GM19035 (cell line): ENCODE measurements around the gene CGNL1.

Experiments used
- ATAC-seq: cut with Tn5 transposase; IDR thresholded peaks from one replicate; pipeline ENCODE4 v1.9.1; 2021; ENCODE audit not compliant: unreplicated experiment

The CGNL1 gene

GRCh38 chr15:57519806-57520205, 143.5 kb downstream of the CGNL1 start:
- no peak for ATAC-seq

GRCh38 chr15:57521503-57521902, 145.2 kb downstream of the CGNL1 start:
- ATAC-seq, result no peak

- ATAC-seq, result no peak
These were observed 145.8 kb downstream of the CGNL1 start for GRCh38 chr15:57522148-57522547.

- no peak for ATAC-seq
These were observed 149.3 kb downstream of the CGNL1 start for GRCh38 chr15:57525581-57525980.

GRCh38 chr15:57526076-57526475, 149.8 kb downstream of the CGNL1 start:
- no peak for ATAC-seq

GRCh38 chr15:57526615-57527014, 150.3 kb downstream of the CGNL1 start:
- no peak for ATAC-seq

- ATAC-seq, result no peak
These were observed 151.2 kb downstream of the CGNL1 start for GRCh38 chr15:57527382-57528091.

GRCh38 chr15:57528940-57529565, 152.7 kb downstream of the CGNL1 start:
- no peak for ATAC-seq

GRCh38 chr15:57529748-57530147, 153.4 kb downstream of the CGNL1 start:
- ATAC-seq, result no peak

- no peak for ATAC-seq
These were observed 156.6 kb downstream of the CGNL1 start for GRCh38 chr15:57532731-57533447.

- no peak for ATAC-seq
These were observed 157.1 kb downstream of the CGNL1 start for GRCh38 chr15:57533448-57533799.

- ATAC-seq, result no peak
These were observed 158.0 kb downstream of the CGNL1 start for GRCh38 chr15:57534281-57534680.

- ATAC-seq, result no peak
These were observed 160.8 kb downstream of the CGNL1 start for GRCh38 chr15:57537072-57537471.

GRCh38 chr15:57537488-57538264, 161.4 kb downstream of the CGNL1 start:
- ATAC-seq, result no peak

- no peak for ATAC-seq
These were observed 161.9 kb downstream of the CGNL1 start for GRCh38 chr15:57538265-57538529.

GRCh38 chr15:57538821-57539220, 162.5 kb downstream of the CGNL1 start:
- no peak for ATAC-seq

GRCh38 chr15:57540211-57540610, 163.9 kb downstream of the CGNL1 start:
- no peak for ATAC-seq

- peak; percentile 82 for ATAC-seq
These were observed 164.4 kb downstream of the CGNL1 start for GRCh38 chr15:57540736-57541135.

GRCh38 chr15:57541271-57541670, 165.0 kb downstream of the CGNL1 start:
- no peak for ATAC-seq

- no peak for ATAC-seq
These were observed 165.7 kb downstream of the CGNL1 start for GRCh38 chr15:57541805-57542504.

- ATAC-seq, result no peak
These were observed 166.2 kb downstream of the CGNL1 start for GRCh38 chr15:57542505-57542817.
